Activated CD4-positive, alpha-beta T cell treated with anti-CD3 and anti-CD28 coated beads, Interleukin-2, amount 10 ng/mL, durations not matched to agents 24 days and 14 days (primary cell): ENCODE data around the gene SPATA13. TPM values are rescaled to one million over a fixed set of nuclear protein-coding genes. Genes with fewer than 3 reads are reported as not detected.
A peak's percentile ranks its signal among the peaks of the same experiment; 100 is the strongest.

Experiments used
- DNase-seq: peaks from one replicate; pipeline ENCODE4 v3.0.0; 2022
- H3K27ac Mint-ChIP-seq: one replicate; pipeline ENCODE4 v1.8.0; 2022; ENCODE audit warnings: mild to moderate bottlenecking, mixed read lengths
- H3K27me3 Mint-ChIP-seq: one replicate; pipeline ENCODE4 v1.8.0; 2022; ENCODE audit warnings: mixed read lengths
- H3K36me3 Mint-ChIP-seq: one replicate; pipeline ENCODE4 v1.8.0; 2022; ENCODE audit warnings: low read depth, mild to moderate bottlenecking, mixed read lengths
- H3K4me1 Mint-ChIP-seq: one replicate; pipeline ENCODE4 v1.8.0; 2021; ENCODE audit warnings: mixed read lengths
- H3K4me3 Mint-ChIP-seq: one replicate; pipeline ENCODE4 v1.8.0; 2022; ENCODE audit warnings: mild to moderate bottlenecking, moderate library complexity, mixed read lengths
- H3K9me3 Mint-ChIP-seq: one replicate; pipeline ENCODE4 v1.8.0; 2021; ENCODE audit warnings: mixed read lengths
- intact Hi-C: fragments of 100-400 bp; cut with micrococcal nuclease; formaldehyde crosslinking; loops from one replicate; pipeline ENCODE4 v1.15.1; 2023
- total RNA-seq: library from RNA; stranded (reverse); gene quantifications from 2 replicates; pipeline ENCODE4 v1.2.3, GENCODE V29; 2022

The SPATA13 gene
- total RNA-seq, 1 donor from 2014 or later: 43.6 TPM

DNA sequence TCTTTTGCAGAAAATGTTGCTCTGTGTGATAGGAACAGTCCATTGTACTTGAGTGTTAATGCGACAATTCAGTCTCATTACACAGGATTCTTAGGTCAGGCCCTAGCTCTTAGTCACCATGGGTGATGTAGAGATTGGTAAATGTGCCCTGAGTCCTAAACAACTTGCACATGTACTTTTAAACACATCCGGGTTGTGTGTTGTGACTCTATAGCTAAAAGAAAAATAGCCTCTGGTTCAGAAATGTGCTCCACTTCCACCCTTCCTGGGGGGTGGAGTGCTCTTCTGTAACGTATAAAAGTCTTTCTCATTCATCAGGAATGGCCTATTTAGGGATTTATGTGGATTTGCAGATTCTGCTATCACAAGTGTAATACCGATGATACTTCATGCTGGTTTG lies 5.2 kb downstream of the SPATA13 start:
- H3K27ac Mint-ChIP-seq: no peak overlapping the region
- peaks cover 3% of the 10 kb centered on the region for H3K9me3 Mint-ChIP-seq
- DNase-seq: no peak
- intact Hi-C loops: no loop called here
- H3K27me3 Mint-ChIP-seq: peaks cover 13% of the 10 kb centered on the region
- peaks cover 15% of the 10 kb centered on the region for H3K36me3 Mint-ChIP-seq
- H3K4me1 Mint-ChIP-seq: peaks cover 37% of the 10 kb centered on the region
- H3K4me3 Mint-ChIP-seq: no peak overlapping the region

DNA sequence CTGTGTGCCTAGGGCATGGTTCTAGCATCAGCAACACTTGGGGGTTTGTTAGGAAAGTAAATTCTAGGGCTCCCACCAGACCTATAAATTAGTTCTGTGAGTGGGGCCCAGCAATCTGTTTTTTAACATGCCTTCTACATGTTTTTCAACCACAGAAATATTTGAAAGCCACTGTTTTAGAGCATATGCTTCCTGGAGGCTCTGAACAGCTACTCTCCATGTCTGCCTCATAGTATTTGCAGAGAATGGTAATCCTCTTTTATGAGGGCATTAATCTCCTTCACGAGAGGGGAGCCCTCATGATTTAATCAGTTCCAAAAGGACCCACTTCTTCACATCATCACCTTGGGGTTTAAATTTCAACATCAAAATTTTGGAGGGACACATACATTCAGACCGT lies 6.0 kb downstream of the SPATA13 start:
- peaks cover 13% of the 10 kb centered on the region for H3K27me3 Mint-ChIP-seq
- peaks cover 3% of the 10 kb centered on the region for H3K9me3 Mint-ChIP-seq
- DNase-seq: no peak
- no peak overlapping the region for H3K4me3 Mint-ChIP-seq
- H3K27ac Mint-ChIP-seq: no peak overlapping the region
- peaks cover 15% of the 10 kb centered on the region for H3K36me3 Mint-ChIP-seq
- H3K4me1 Mint-ChIP-seq: peaks cover 36% of the 10 kb centered on the region
- intact Hi-C loops: no loop called here

DNA sequence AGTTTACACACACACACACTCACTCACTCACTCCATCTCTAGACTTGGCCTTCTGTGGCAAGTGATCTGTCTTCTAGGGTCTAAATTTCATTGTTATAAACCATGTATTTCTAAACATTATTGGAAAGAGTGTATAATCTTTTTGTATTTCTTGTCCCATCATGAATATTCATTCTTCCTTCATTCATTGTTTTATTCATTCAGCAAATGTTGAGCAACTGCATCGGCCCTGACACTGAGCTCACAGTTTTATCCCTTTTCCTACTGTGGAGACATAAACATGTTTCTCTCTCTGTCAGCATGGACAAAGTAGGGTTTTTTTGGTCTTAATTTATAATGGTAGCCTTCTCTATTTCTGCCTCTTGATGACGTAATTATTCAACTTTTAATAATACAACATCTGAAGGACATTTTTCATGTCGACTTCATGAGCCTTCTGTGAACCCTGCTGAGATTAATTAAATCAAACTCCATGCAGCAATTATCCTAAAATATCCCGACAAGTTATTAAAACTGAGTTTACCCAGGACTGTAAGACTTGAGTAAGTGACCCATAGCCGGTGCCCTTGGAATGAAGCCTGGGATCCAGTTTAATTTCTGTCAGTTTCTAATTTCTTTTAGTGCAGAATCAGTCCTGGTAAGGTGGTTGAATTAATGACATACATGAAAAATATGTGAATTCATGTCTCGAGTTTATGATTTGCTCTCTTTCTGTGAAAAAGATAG lies 7.3 kb downstream of the SPATA13 start:
- H3K36me3 Mint-ChIP-seq: peaks cover 15% of the 10 kb centered on the region
- H3K4me1 Mint-ChIP-seq: peaks cover 27% of the 10 kb centered on the region
- peak overlapping the region; percentile 71 for H3K27ac Mint-ChIP-seq
- H3K4me3 Mint-ChIP-seq: peak overlapping the region; percentile 17
- peaks cover 2% of the 10 kb centered on the region for H3K27me3 Mint-ChIP-seq
- DNase-seq: no peak
- H3K9me3 Mint-ChIP-seq: peaks cover 3% of the 10 kb centered on the region
- intact Hi-C loops: no loop called here

DNA sequence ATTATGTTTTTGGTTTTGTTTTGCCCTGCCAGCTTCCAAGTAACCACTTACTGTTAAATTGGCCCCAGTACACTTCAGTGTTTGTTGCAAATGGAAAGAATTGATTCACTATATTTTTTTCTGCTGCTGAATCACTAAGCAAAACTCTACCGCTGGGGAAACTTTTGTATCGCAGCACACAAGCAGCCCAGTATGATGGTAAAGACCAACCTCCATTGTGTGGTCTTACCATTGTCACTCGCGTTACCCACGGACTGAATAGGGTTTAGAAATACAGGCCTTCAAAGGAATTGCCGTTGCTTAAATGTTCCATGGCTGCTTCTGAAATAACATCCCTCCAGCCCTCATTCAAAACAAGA lies 7.9 kb downstream of the SPATA13 start:
- Mint-ChIP-seq H3K4me1 (peaks cover 26% of the 10 kb centered on the region), H3K27me3 (peaks cover 2% of the 10 kb centered on the region), H3K9me3 (peaks cover 3% of the 10 kb centered on the region), H3K27ac (peak overlapping the region; percentile 71), H3K4me3 (peak overlapping the region; percentile 17), H3K36me3 (peaks cover 15% of the 10 kb centered on the region)
- no peak for DNase-seq
- intact Hi-C loops: no loop called here

DNA sequence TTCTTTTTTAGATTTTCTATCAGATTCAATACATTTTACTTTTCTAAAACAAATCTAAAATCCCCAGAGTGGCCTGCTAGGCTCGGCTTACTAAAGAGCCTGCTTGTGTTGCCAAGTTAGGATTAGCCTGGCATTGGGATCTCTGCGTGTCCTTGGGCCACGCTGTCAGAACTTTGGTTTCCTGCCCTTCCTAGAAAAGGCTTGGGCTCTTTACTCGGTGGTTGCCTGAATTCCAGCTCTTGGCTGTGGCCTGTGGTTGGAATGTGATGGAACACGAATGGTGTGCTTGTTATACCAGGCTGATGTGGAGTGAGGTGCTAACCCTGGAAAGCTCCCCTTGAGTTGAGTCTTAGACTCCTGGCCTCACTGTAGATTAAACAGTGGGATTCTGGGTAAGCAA lies 8.5 kb downstream of the SPATA13 start:
- Mint-ChIP-seq H3K9me3 (peaks cover 3% of the 10 kb centered on the region), H3K4me3 (no peak overlapping the region), H3K27ac (peak overlapping the region; percentile 26), H3K4me1 (peaks cover 30% of the 10 kb centered on the region), H3K27me3 (no peaks in the 10 kb centered on the region), H3K36me3 (peaks cover 15% of the 10 kb centered on the region)
- no peak for DNase-seq
- intact Hi-C loops: no loop called here

DNA sequence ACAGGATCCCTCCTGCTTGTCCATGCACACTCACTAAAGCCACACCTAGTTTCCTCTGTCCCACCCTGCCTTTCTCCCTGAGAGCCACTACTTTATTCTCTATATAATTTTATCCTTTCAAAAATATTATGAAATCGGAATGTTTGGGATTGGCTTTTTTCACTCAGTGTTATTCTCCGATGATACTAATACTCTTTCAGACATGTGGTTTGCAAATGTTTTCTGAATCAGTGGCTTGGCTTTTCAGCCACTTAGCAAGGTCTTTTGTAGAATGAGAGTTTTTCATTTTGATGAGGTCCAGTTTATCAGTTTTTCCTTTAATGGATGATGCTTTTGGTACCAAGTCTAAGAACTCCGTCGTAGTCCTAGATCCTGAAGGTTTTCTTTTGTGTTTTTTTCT lies 11.6 kb downstream of the SPATA13 start:
- no peak for DNase-seq
- H3K4me3 Mint-ChIP-seq: no peak overlapping the region
- intact Hi-C loops: no loop called here
- H3K36me3 Mint-ChIP-seq: peaks cover 2% of the 10 kb centered on the region
- H3K9me3 Mint-ChIP-seq: peaks cover 3% of the 10 kb centered on the region
- peaks cover 22% of the 10 kb centered on the region for H3K4me1 Mint-ChIP-seq
- H3K27me3 Mint-ChIP-seq: no peaks in the 10 kb centered on the region
- no peak overlapping the region for H3K27ac Mint-ChIP-seq

DNA sequence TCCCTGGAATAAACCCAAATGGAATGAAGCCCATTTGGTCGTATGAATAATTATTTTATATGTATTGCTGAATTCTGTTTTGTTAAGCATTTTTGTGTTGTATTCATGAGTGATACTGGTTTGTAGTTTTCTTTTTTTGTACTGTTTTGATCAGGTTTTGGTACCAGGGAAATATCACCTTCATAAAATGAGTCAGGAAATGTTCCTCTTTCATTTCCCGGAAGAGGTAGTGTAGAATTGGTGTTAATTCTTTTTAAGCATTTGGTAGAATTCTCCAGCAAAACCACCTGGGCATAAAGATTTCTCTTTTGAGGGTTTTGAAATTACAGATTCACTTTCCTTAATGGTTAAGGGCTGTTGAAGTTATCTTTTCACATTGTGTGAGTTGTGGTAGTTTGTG lies 13.3 kb downstream of the SPATA13 start:
- intact Hi-C loops: no loop called here
- Mint-ChIP-seq H3K4me3 (no peak overlapping the region), H3K27ac (peak overlapping the region; percentile 10), H3K36me3 (no peaks in the 10 kb centered on the region), H3K27me3 (no peaks in the 10 kb centered on the region), H3K9me3 (no peaks in the 10 kb centered on the region), H3K4me1 (peaks cover 15% of the 10 kb centered on the region)
- DNase-seq: no peak

DNA sequence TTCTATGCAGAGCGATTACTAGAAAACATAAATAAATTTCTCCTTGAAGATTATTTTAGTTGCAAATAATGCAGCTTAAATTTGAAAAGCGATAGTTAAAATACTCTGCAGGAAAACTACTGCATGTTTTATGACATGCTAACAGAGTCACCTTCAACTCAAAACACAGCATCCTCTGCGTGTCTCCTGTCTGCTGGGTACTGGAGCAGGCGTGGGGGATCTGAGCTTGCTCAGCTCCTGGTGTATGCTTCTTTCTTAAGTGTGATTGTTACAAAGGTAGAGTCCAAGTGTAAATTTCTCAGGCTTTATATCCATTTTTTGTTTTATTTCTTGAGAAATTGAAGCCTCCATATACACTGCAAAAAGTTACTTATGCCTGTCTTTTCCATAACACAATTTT lies 15.3 kb downstream of the SPATA13 start:
- no peak for DNase-seq
- intact Hi-C loops: no loop called here
- Mint-ChIP-seq H3K9me3 (no peaks in the 10 kb centered on the region), H3K4me3 (no peak overlapping the region), H3K36me3 (peaks cover 5% of the 10 kb centered on the region), H3K27me3 (no peaks in the 10 kb centered on the region), H3K4me1 (peaks cover 22% of the 10 kb centered on the region), H3K27ac (no peak overlapping the region)

DNA sequence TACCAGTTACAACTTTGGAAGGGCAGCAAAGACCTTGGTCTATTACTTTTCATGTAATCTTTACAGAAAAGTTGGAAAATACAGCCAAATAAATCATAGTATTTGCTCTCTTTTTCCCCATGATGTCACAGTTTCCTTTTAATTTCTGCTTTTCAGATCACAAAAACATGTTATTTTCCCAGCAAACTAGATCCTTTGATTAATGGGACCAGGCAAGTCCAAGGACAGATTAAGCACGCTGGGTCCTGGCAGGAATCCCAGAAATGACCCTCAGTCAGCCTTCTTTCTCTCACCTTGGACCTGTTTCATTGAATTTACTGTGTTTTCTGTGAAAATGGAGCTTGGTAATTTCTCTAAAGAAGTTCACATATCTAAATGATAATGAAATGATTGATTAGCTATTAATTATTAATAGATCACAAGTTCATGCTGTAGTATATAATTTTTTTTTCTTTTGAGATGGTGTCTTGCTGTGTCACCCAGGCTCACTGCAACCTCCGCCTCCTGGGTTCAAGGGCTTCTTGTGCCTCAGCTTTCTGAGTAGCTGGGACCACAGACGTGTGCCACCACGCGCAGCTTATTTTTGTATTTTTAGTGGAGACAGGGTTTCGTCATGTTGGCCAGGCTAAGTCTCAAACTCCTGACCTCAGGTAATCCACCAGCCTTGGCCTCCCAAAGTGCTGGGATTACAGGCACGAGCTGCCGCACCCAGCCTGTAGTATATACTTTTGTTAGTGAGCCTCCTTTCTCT lies 16.0 kb downstream of the SPATA13 start:
- no peak overlapping the region for H3K4me3 Mint-ChIP-seq
- DNase-seq: no peak
- H3K27me3 Mint-ChIP-seq: no peaks in the 10 kb centered on the region
- no peak overlapping the region for H3K27ac Mint-ChIP-seq
- H3K36me3 Mint-ChIP-seq: peaks cover 5% of the 10 kb centered on the region
- H3K9me3 Mint-ChIP-seq: no peaks in the 10 kb centered on the region
- intact Hi-C loops: no loop called here
- H3K4me1 Mint-ChIP-seq: peaks cover 22% of the 10 kb centered on the region

DNA sequence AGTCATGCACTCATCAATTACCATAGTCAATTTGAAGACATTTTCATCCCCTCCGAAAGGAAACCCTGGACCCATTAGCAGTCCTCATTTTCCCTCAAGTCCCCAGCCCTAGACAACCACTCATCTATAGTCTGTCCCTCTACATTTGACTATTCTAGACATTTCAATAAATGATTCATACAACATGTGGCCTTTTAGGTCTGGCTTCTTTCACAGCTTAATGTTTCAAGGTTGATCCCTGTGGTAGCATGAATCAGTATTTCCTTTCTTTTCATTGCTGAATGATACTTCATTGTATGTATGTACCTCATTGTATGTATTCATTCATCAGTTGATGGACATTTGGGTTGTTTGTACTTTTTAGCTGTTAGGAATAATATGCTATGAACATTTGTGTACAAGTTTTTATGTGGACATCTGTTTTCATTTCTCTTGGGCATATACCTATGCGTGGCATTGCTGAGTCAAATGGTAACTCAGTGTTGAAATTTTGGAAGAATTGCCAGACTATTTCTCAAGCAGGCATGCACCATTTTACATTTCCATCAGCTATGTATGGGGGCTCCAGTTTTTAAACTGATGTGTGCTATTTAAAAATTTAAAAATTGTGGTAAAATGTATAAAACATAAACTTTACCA lies 18.4 kb downstream of the SPATA13 start:
- peaks cover 29% of the 10 kb centered on the region for H3K4me1 Mint-ChIP-seq

DNA sequence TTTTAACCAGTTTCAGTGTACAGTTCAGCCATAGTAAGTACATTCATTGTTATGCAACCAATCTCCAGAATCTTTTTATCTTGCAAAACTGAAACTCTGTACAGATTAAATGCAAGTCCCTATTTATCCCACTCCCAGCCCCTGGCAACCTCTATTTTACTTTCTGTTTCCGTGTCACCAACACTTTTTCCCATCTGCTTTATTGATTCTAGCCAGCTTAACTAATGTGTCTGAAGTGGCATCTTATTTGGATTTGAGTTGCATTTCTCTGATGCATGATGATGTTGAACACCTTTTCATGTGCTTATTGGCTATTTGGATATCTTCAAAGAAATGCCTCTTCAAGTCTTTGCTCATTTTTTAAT lies 18.9 kb downstream of the SPATA13 start:
- Mint-ChIP-seq H3K27me3 (no peaks in the 10 kb centered on the region), H3K36me3 (peaks cover 11% of the 10 kb centered on the region), H3K4me3 (no peak overlapping the region), H3K9me3 (peaks cover 4% of the 10 kb centered on the region), H3K4me1 (peaks cover 26% of the 10 kb centered on the region), H3K27ac (no peak overlapping the region)
- DNase-seq: no peak
- intact Hi-C loops: loop anchor here (2.0 kb wide), 1 partner anchor 83 kb away; no protein-coding TSS in a partner anchor

More for the DNA sequence above, 18.4 kb downstream of the SPATA13 start:
- intact Hi-C loops: loop anchor here (2.0 kb wide), 1 partner anchor 82 kb away; no protein-coding TSS in a partner anchor
- Mint-ChIP-seq H3K9me3 (peaks cover 4% of the 10 kb centered on the region), H3K27ac (peak overlapping the region; percentile 25), H3K27me3 (no peaks in the 10 kb centered on the region), H3K36me3 (peaks cover 11% of the 10 kb centered on the region), H3K4me3 (no peak overlapping the region)
- no peak for DNase-seq

DNA sequence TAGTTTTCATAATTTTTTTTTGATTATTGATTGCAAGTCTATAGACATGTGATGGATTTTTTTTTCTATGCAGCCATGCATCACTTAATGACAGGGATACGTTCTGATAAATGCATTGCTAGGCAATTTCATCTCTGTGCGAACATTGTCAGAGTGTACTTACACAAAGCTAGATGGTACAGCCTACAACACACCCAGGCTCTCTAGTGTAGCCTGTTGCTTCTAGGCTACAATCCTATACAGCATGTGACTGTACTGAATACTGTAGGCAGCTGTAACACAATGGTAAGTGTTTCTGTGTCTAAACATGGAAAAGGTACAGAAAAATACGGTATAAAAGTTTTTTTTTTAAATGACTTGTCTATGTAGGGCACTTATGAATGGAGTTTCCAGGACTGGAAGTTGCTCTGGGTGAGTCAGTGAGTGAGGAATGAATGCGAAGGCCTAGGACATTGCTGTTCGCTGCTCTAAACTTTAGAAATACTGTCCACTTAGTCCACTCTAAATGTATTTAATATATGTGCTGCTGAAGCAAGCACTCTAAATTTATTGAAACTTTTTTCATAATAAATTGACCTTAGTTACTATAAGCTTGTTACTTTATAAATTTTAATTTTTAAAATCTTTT lies 20.3 kb downstream of the SPATA13 start:
- Mint-ChIP-seq H3K27ac (no peak overlapping the region), H3K9me3 (peaks cover 4% of the 10 kb centered on the region), H3K4me3 (no peak overlapping the region), H3K4me1 (peaks cover 26% of the 10 kb centered on the region), H3K27me3 (no peaks in the 10 kb centered on the region), H3K36me3 (peaks cover 11% of the 10 kb centered on the region)
- no peak for DNase-seq
- intact Hi-C loops: no loop called here

DNA sequence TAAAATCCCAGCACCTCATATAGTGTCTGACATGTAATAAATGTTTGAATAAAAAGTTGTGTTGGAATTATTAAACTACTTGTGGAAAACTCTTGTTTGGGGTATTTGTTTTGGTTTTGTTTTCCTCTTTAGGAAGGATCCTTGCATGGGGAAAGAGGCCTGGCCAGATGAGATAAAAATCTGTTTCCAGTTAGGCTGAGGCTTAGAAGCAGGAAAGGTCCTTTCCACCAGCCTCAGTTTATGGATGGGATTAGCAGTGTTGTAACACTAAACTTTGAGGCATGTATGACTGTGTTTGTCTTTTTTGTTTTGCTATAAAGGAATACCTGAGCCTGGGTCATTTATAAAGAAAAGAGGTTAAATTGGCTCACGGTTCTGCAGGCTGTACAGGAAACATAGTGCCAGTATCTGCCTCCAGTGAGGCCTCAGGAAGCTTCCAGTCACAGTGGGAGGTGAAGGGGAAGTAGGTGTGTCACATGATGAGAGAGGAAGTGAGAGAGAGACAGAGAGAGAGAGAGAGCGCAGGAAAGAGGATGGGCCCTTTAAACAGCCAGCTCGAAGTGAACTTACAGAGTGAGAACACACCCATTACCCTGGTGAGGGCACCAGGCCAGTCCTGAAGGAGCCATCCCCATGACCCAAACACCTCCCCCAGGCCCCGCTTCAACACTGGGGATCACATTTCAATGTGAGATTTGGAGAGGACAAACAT lies 21.6 kb downstream of the SPATA13 start:
- Mint-ChIP-seq H3K27ac (no peak overlapping the region), H3K4me3 (no peak overlapping the region), H3K9me3 (peaks cover 4% of the 10 kb centered on the region), H3K4me1 (peaks cover 37% of the 10 kb centered on the region), H3K36me3 (peaks cover 11% of the 10 kb centered on the region), H3K27me3 (no peaks in the 10 kb centered on the region)
- intact Hi-C loops: no loop called here
- DNase-seq: no peak
